ENCODE data around the gene CSMD2.

- TF ChIP-seq FOXK2 (IDR thresholded peaks at IDR 0.05): no peak
- no peak for TF ChIP-seq SP1 (IDR thresholded peaks at IDR 0.05)
- no peak for TF ChIP-seq FOXM1 (IDR thresholded peaks at IDR 0.05; ENCODE audit: borderline replicate concordance)
- no peak for TF ChIP-seq HDGF (IDR thresholded peaks at IDR 0.05; ENCODE audit: borderline replicate concordance)
Measured at GRCh38 chr1:33634143-33634542, 530.9 kb downstream of the CSMD2 start.

Measured in HEK293T (cell line).